Natural killer cell (primary cell): Measurements from ENCODE around the gene RBMS3. TPM values are rescaled to one million over a fixed set of nuclear protein-coding genes. Genes with fewer than 3 reads are reported as not detected.

Source experiments
- ATAC-seq, 3 donors: fragments of 150-1000 bp in 2 of 3; fragments of 200-7000 bp in 1 of 3; cut with Tn5 transposase; 1 replicate in 1 of 3; 2 replicates in 2 of 3; pipeline ENCODE4 v1.10.0; 2021; ENCODE audit warnings: mild to moderate bottlenecking in 2 of 3, moderate library complexity in 2 of 3
- DNase-seq, 2 donors: peaks; one replicate each; pipeline versions ENCODE4 v3.0.0 to v3.0.0-alpha.2; 2013 to 2021; ENCODE audit warnings: mixed read lengths in 1 of 2
- H3K27ac ChIP-seq: one replicate; pipeline ENCODE4 v1.5.1; 2013; ENCODE audit warnings: mild to moderate bottlenecking, low read length
- H3K27me3 ChIP-seq: one replicate; pipeline ENCODE4 v1.6.1; 2013; ENCODE audit warnings: low read length; ENCODE audit not compliant: control insufficient read depth, insufficient read depth
- H3K36me3 ChIP-seq: one replicate; pipeline ENCODE4 v1.6.1; 2013; ENCODE audit warnings: low read length; ENCODE audit not compliant: control insufficient read depth, insufficient read depth
- H3K4me1 ChIP-seq: one replicate; pipeline ENCODE4 v1.6.1; 2013; ENCODE audit warnings: low read length; ENCODE audit not compliant: control insufficient read depth, insufficient read depth
- H3K4me3 ChIP-seq: one replicate; pipeline ENCODE4 v1.5.1; 2013; ENCODE audit warnings: low read length
- H3K9me3 ChIP-seq: one replicate; pipeline ENCODE4 v1.6.1; 2013; ENCODE audit warnings: low read length; ENCODE audit not compliant: control insufficient read depth, insufficient read depth
- H3K27ac Mint-ChIP-seq, 2 donors: one replicate each; pipeline ENCODE4 v1.8.0; 2022; ENCODE audit warnings: mild to moderate bottlenecking in 2 of 2, mixed read lengths in 2 of 2, moderate library complexity in 1 of 2
- H3K27me3 Mint-ChIP-seq, 2 donors: one replicate each; pipeline ENCODE4 v1.8.0; 2022; ENCODE audit warnings: low read depth in 2 of 2, mixed read lengths in 2 of 2
- H3K36me3 Mint-ChIP-seq: one replicate; pipeline ENCODE4 v1.8.0; 2022; ENCODE audit warnings: mixed read lengths
- H3K4me1 Mint-ChIP-seq, 2 donors: one replicate each; pipeline ENCODE4 v1.8.0; 2022; ENCODE audit warnings: mixed read lengths in 2 of 2
- H3K4me3 Mint-ChIP-seq: one replicate; pipeline ENCODE4 v1.8.0; 2022; ENCODE audit warnings: mild to moderate bottlenecking, moderate library complexity, mixed read lengths
- H3K9me3 Mint-ChIP-seq, 2 donors: one replicate each; pipeline ENCODE4 v1.8.0; 2022; ENCODE audit warnings: mixed read lengths in 2 of 2
- CTCF ChIP-seq: fragments of 200-600 bp; IDR thresholded peaks from one replicate; pipeline ENCODE4 v1.8.0; 2022; ENCODE audit warnings: antibody characterized with exemption
- WGBS: methylation state at CpG from one replicate; pipeline ENCODE4 v1.1.7; 2013; ENCODE audit warnings: missing lambda C conversion rate; ENCODE audit not compliant: insufficient coverage; 5-methylcytosine and 5-hydroxymethylcytosine counted together
- intact Hi-C: fragments of 100-400 bp; cut with micrococcal nuclease; formaldehyde crosslinking; loops from one replicate; pipeline ENCODE4 v1.14.2; 2022
- total RNA-seq, 4 donors: library from RNA; stranded (reverse); fragments of 120-200 nt in 1 of 4; gene quantifications; one replicate each; pipeline versions ENCODE4 v1.2.3 to v1.2.4, GENCODE V29; 2013 to 2022

The RBMS3 gene
- total RNA-seq, 3 donors from 2014 or later (not counting 1 experiment from before 2014, with no cell fraction given) = 0.16 TPM; not detected in 2

GRCh38 chr3:29456901-29457300 is 176.0 kb downstream of the RBMS3 start:
- no peak for TF ChIP-seq CTCF
- no peak overlapping the region for H3K27ac ChIP-seq
- no peak overlapping the region for H3K4me3 ChIP-seq
- H3K27me3 ChIP-seq = no peaks in the 10 kb centered on the region
- intact Hi-C loops = no loop called here
- no peaks in the 10 kb centered on the region for H3K36me3 Mint-ChIP-seq
- DNase-seq (no peak), ATAC-seq (no peak)
- no peaks in the 10 kb centered on the region for H3K27me3 Mint-ChIP-seq
- no peaks in the 10 kb centered on the region for H3K9me3 ChIP-seq
- H3K9me3 Mint-ChIP-seq = peaks cover 6 to 9% of the 10 kb centered on the region in 2 donors
- no peak overlapping the region for H3K27ac Mint-ChIP-seq
- H3K4me3 Mint-ChIP-seq = no peak overlapping the region
- H3K4me1 Mint-ChIP-seq = no peaks in the 10 kb centered on the region
- 72% methylated on average over 2 of the region's 2 CpGs for whole genome bisulfite sequencing
- H3K4me1 ChIP-seq = no peaks in the 10 kb centered on the region
- H3K36me3 ChIP-seq = no peaks in the 10 kb centered on the region

- DNase-seq = no peak
- no peak overlapping the region for H3K4me3 Mint-ChIP-seq
- TF ChIP-seq CTCF = no peak
- Histone ChIP-seq H3K4me3 (no peak overlapping the region), H3K9me3 (no peaks in the 10 kb centered on the region), H3K4me1 (no peaks in the 10 kb centered on the region), H3K36me3 (no peaks in the 10 kb centered on the region), H3K27ac (no peak overlapping the region), H3K27me3 (no peaks in the 10 kb centered on the region)
- intact Hi-C loops = no loop called here
- no peaks in the 10 kb centered on the region for H3K4me1 Mint-ChIP-seq
- H3K27me3 Mint-ChIP-seq = no peaks in the 10 kb centered on the region
- 100% methylated on average over 2 of the region's 3 CpGs for WGBS
- ATAC-seq = no peak
- H3K36me3 Mint-ChIP-seq = no peaks in the 10 kb centered on the region
- no peak overlapping the region for H3K27ac Mint-ChIP-seq
- peaks cover 4 to 5% of the 10 kb centered on the region in 2 donors for H3K9me3 Mint-ChIP-seq
Observed at GRCh38 chr3:29463304-29463703, 182.4 kb downstream of the RBMS3 start.

- ATAC-seq = no peak
- Mint-ChIP-seq H3K27ac (no peak overlapping the region), H3K27me3 (no peaks in the 10 kb centered on the region), H3K36me3 (no peaks in the 10 kb centered on the region), H3K9me3 (peaks cover 4 to 6% of the 10 kb centered on the region in 2 donors), H3K4me1 (no peaks in the 10 kb centered on the region), H3K4me3 (no peak overlapping the region)
- Histone ChIP-seq H3K27me3 (no peaks in the 10 kb centered on the region), H3K36me3 (no peaks in the 10 kb centered on the region), H3K4me1 (no peaks in the 10 kb centered on the region), H3K4me3 (no peak overlapping the region), H3K9me3 (no peaks in the 10 kb centered on the region), H3K27ac (no peak overlapping the region)
- no peak for TF ChIP-seq CTCF
- WGBS = 71% methylated on average over 2 of the region's 2 CpGs
- intact Hi-C loops = no loop called here
- DNase-seq = no peak
Observed at GRCh38 chr3:29465836-29466235, 185.0 kb downstream of the RBMS3 start.

- Mint-ChIP-seq H3K27ac (no peak overlapping the region), H3K9me3 (peaks cover 0 to 3% of the 10 kb centered on the region in 2 donors), H3K36me3 (no peaks in the 10 kb centered on the region), H3K4me3 (no peak overlapping the region), H3K27me3 (no peaks in the 10 kb centered on the region), H3K4me1 (no peaks in the 10 kb centered on the region)
- no peak overlapping the region for H3K4me3 ChIP-seq
- 60% methylated on average over 1 of the region's 2 CpGs for WGBS
- no peaks in the 10 kb centered on the region for H3K4me1 ChIP-seq
- H3K27me3 ChIP-seq = no peaks in the 10 kb centered on the region
- intact Hi-C loops = no loop called here
- no peak overlapping the region for H3K27ac ChIP-seq
- DNase-seq (no peak), ATAC-seq (no peak)
- TF ChIP-seq CTCF = no peak
- no peaks in the 10 kb centered on the region for H3K36me3 ChIP-seq
- H3K9me3 ChIP-seq = no peaks in the 10 kb centered on the region
Observed at GRCh38 chr3:29466442-29466841, 185.6 kb downstream of the RBMS3 start.
